ENCODE measurements around the gene ANO9.

The ANO9 gene

DNA sequence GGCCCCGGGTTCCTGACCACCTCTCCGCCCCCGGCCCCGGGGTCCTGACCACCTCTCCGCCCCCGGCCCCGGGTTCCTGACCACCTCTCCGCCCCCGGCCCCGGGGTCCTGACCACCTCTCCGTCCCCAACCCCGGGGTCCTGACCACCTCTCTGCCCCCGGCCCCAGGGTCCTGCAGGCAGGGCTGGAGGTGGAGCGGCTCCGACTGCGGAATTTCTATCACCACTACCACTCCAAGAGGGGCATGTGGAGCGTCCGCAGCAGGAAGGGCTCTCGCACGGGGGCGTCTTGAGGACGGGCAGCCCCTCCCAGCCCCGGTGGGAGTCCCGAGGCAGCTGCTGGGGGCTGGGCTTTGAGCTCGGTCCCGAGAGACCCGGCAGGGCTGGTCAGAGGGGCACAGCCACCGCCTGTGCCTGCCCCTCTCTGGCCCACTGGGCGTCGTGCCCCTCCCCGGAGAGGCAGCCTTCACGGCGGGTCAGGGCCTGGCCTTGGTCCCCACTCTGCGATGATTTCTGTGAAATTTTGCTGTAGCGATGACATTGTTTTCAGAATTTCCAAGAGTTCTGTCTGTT, 60.2 kb downstream of the ANO9 start:
- TF ChIP-seq, protein P1, sequence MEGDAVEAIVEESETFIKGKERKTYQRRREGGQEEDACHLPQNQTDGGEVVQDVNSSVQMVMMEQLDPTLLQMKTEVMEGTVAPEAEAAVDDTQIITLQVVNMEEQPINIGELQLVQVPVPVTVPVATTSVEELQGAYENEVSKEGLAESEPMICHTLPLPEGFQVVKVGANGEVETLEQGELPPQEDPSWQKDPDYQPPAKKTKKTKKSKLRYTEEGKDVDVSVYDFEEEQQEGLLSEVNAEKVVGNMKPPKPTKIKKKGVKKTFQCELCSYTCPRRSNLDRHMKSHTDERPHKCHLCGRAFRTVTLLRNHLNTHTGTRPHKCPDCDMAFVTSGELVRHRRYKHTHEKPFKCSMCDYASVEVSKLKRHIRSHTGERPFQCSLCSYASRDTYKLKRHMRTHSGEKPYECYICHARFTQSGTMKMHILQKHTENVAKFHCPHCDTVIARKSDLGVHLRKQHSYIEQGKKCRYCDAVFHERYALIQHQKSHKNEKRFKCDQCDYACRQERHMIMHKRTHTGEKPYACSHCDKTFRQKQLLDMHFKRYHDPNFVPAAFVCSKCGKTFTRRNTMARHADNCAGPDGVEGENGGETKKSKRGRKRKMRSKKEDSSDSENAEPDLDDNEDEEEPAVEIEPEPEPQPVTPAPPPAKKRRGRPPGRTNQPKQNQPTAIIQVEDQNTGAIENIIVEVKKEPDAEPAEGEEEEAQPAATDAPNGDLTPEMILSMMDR (IDR thresholded peaks at IDR 0.05; ENCODE audit: control extremely low read depth, extremely low read depth, low read depth, missing control alignments) = no peak
- CTCF ChIA-PET = no interaction called here
- DNase-seq (ENCODE audit: extremely low spot score) = no peak
- POLR2A ChIA-PET = no interaction called here

DNA sequence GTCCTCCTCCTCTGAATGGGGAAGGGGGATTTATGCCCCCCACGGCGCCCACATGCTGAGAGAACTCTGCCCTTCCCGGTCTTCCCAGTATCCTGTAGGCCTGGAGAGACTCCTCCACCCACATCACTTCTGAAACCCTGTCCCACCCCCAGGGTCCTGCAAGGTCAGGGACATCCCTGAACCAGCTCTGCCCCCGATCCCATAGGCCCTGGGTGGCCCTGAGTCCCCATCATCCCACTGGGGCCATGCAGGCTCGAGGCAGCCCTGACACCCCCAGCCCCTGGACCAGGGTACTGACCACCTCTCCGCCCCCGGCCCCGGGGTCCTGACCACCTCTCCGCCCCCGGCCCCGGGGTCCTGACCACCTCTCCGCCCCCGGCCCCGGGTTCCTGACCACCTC, 60.8 kb downstream of the ANO9 start:
- TF ChIP-seq, protein P1 (IDR thresholded peaks at IDR 0.05; ENCODE audit: control extremely low read depth, extremely low read depth, low read depth, missing control alignments) = no peak
- ChIA-PET POLR2A (no interaction called here), CTCF (no interaction called here)
- no peak for DNase-seq (ENCODE audit: extremely low spot score)

DNA sequence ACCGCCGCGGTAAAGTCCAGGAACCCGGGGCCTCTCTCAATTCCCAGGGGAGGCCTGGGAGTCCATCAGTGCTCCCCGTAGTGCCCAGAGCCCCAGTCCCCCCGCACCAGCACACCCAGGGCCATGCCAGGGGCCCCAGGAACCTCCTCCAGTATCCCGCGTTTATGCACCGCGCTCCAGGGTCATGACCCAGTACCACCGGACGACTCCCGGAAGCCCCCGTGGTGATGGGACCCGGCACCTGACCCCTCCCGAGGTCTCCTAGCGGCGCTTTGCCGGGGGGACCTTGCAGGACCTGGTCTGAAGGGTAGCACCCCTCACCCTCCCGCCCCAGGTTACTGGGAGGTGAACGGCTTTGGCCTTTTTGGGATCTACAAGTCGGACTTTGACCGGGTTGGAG, 61.3 kb downstream of the ANO9 start:
- no peak for DNase-seq (ENCODE audit: extremely low spot score)
- ChIA-PET CTCF (no interaction called here), POLR2A (no interaction called here)
- TF ChIP-seq, protein P1 (IDR thresholded peaks at IDR 0.05; ENCODE audit: control extremely low read depth, extremely low read depth, low read depth, missing control alignments) = no peak

DNA sequence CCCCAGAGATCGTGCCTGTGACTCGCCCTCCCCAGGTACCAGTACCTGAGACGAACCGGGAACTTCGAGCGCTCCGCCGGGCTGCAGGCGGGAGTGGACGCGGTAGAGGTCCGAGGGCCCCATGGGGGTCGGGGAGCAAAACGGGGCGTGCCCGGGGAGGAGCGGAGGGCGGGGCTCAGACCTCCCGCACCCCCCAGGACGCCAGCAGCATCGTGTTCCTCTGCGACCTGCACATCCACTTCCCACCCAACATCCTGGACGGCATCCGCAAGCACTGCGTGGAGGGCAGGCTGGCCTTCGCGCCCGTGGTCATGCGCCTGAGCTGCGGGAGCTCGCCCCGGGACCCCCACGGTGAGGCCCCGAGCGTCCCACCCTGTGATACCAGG, 61.7 kb downstream of the ANO9 start:
- DNase-seq (ENCODE audit: extremely low spot score) = no peak
- TF ChIP-seq, protein P1 (IDR thresholded peaks at IDR 0.05; ENCODE audit: control extremely low read depth, extremely low read depth, low read depth, missing control alignments) = no peak
- POLR2A ChIA-PET = no interaction called here
- CTCF ChIA-PET = no interaction called here

DNA sequence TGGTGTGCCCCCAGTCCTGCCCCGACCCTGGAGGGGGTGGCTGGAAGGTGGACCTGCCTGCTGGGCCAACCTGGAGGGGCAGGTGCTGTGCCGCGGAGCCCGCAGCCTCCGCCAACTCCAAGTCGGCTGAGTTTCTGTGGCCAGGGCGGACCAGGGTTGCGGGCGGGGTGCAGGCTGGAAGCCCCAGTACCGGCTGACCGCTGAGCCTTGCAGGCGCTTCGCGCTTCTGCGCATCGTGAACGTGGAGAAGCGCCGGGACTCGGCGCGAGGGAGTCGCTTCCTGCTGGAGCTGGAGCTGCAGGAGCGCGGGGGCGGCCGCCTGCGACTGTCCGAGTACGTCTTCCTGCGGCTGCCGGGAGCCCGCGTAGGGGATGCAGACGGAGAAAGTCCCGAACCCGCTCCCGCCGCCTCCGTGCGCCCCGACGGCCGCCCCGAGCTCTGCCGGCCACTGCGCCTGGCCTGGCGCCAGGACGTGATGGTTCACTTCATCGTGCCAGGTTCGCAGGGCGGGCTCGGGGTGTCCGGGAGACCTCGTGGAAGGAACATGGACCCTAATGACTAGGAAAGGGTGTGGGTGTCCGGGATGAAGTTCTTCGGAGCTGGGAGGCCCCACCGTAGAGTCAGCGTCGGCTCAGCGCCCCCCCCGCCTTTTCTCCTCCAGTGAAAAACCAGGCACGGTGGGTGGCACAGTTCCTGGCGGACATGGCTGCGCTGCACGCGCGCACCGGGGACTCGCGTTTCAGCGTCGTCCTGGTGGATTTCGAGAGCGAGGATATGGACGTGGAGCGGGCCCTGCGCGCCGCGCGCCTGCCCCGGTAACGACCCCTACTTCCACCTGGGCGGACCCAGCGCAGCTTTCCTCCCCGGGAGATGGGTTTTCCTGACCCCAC, 62.4 kb downstream of the ANO9 start:
- TF ChIP-seq, protein P1 (IDR thresholded peaks at IDR 0.05; ENCODE audit: control extremely low read depth, extremely low read depth, low read depth, missing control alignments) = no peak
- ChIA-PET CTCF (no interaction called here), POLR2A (no interaction called here)
- DNase-seq (ENCODE audit: extremely low spot score) = no peak

DNA sequence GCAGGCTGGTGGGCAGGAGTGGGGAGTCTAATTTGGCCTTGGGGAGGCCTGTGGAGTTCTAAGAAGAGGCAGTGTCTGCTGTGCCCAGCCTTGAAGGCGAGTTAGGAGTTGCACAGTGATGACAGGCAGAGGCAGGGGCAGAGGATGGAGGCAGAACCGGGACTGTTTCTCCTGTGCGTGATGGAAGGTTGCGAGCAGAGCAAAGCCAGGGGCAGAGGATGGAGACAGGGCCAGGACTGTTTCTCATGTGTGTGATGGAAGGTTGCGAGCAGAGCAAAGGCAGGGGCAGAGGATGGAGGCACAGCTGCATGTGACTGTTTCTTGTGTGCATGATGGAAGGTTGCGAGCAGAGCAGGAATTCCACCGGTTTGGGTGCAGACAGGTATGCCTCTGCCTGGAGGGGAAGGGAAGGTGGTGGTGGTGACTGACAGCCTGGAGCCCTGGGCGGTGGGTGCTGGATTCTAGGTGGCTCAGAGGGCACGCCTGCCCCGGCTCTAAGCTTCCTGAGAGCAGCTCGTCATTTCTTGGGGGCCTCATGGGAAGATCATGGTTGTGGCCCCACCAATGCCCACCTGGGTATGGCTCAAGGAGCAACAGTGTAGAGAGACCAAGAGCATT, 63.8 kb downstream of the ANO9 start:
- POLR2A ChIA-PET = no interaction called here
- CTCF ChIA-PET = no interaction called here
- DNase-seq (ENCODE audit: extremely low spot score) = no peak
- TF ChIP-seq, protein P1 (IDR thresholded peaks at IDR 0.05; ENCODE audit: control extremely low read depth, extremely low read depth, low read depth, missing control alignments) = no peak
